Prostate gland (tissue), 2 donors: Measurements from ENCODE around the gene BRD1. TPM values are rescaled to one million over a fixed set of nuclear protein-coding genes. Genes with fewer than 3 reads are reported as not detected.

Experiments
- DNase-seq: peaks from one replicate; pipeline ENCODE4 v3.0.0-alpha.2; 2019; ENCODE audit warnings: low spot score
- H3K27ac ChIP-seq, 2 donors: fragments of 200-600 bp; sonication (generic); 2 replicates each; pipeline ENCODE4 v1.5.1; 2017 to 2019
- H3K27me3 ChIP-seq: fragments of 200-600 bp; sonication (generic); replicated peaks from 2 replicates; pipeline ENCODE4 v1.5.1; 2019; ENCODE audit not compliant: insufficient read depth
- H3K36me3 ChIP-seq, 2 donors: fragments of 200-600 bp; sonication (generic); 1 replicate in 1 of 2; 2 replicates in 1 of 2; pipeline versions ENCODE4 v1.5.1 to v1.8.1; 2017 to 2019
- H3K4me1 ChIP-seq: fragments of 200-600 bp; sonication (generic); replicated peaks from 2 replicates; pipeline ENCODE4 v1.5.1; 2019
- H3K4me3 ChIP-seq, 2 donors: fragments of 200-600 bp; sonication (generic); 2 replicates each; pipeline ENCODE4 v1.5.1; 2017 to 2019
- H3K9me3 ChIP-seq: fragments of 200-600 bp; sonication (generic); 2 replicates; pipeline ENCODE4 v1.5.1; 2017
- POLR2A ChIP-seq: fragments of 450-650 bp; IDR thresholded peaks from one replicate; pipeline ENCODE4 v1.6.1; 2016; ENCODE audit warnings: antibody characterized with exemption, mild to moderate bottlenecking
- POLR2AphosphoS5 ChIP-seq: sonication (generic); formaldehyde crosslinking; IDR thresholded peaks from one replicate; pipeline ENCODE4 v1.6.1; 2017; ENCODE audit warnings: antibody characterized with exemption
- WGBS: methylation state at CpG from one replicate; pipeline ENCODE4 v1.1.5; 2018; 5-methylcytosine and 5-hydroxymethylcytosine counted together
- intact Hi-C: fragments of 100-400 bp; cut with DNase I; formaldehyde crosslinking; loops from one replicate; pipeline ENCODE4 v1.14.2; 2022
- total RNA-seq, 2 donors: library from RNA; depleted of rRNA; stranded (reverse); fragments of >200 nt; gene quantifications; one replicate each; pipeline ENCODE4 v1.1.0, GENCODE V29; 2016
- TF ChIP-seq, protein P1 (sequence below), 4 experiments: fragments of 200-600 bp in 2 of 4; fragments of 450-650 bp in 2 of 4; sonication (generic) in 2 of 4; IDR thresholded peaks; 1 replicate in 3 of 4; 2 replicates in 1 of 4; pipeline ENCODE4 v1.5.1; 2016 to 2019; ENCODE audit warnings: antibody characterized with exemption in 4 of 4, mild to moderate bottlenecking in 2 of 4, moderate library complexity in 2 of 4

Gene BRD1
- total RNA-seq, 2 donors from 2014 or later = 40.3 to 74.2 TPM

DNA sequence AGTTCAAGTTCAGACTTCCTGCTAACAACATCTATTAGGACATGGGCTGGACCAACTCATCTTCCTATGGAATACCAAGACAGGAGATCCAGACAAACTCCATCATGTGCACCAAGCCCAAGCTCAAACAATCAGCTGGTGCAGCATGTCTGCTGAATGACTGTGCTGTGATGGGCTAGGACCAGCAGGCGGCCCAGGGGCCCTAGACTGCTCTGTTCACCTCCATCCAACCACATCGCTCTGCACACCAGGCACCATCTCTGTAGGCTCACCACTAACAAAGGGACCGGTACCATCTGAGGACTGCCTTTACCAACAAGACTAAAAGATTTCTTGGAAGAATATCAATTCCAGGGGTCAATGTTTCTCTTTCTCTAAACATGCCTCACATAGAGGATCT, 10.3 kb downstream of the BRD1 start:
- peaks cover 0 to 9% of the 10 kb centered on the region in 2 donors for H3K36me3 ChIP-seq
- TF ChIP-seq, protein P1, sequence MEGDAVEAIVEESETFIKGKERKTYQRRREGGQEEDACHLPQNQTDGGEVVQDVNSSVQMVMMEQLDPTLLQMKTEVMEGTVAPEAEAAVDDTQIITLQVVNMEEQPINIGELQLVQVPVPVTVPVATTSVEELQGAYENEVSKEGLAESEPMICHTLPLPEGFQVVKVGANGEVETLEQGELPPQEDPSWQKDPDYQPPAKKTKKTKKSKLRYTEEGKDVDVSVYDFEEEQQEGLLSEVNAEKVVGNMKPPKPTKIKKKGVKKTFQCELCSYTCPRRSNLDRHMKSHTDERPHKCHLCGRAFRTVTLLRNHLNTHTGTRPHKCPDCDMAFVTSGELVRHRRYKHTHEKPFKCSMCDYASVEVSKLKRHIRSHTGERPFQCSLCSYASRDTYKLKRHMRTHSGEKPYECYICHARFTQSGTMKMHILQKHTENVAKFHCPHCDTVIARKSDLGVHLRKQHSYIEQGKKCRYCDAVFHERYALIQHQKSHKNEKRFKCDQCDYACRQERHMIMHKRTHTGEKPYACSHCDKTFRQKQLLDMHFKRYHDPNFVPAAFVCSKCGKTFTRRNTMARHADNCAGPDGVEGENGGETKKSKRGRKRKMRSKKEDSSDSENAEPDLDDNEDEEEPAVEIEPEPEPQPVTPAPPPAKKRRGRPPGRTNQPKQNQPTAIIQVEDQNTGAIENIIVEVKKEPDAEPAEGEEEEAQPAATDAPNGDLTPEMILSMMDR (IDR thresholded peaks at IDR 0.05) = no peak
- TF ChIP-seq POLR2A = no peak
- TF ChIP-seq POLR2AphosphoS5 = no peak
- no peaks in the 10 kb centered on the region for H3K9me3 ChIP-seq
- H3K27me3 ChIP-seq = no peaks in the 10 kb centered on the region
- no peak for DNase-seq
- 80% methylated on average over 3 of the region's 3 CpGs for WGBS
- no peaks in the 10 kb centered on the region for H3K4me1 ChIP-seq
- intact Hi-C loops = no loop called here
- no peak overlapping the region for H3K4me3 ChIP-seq
- no peak overlapping the region for H3K27ac ChIP-seq

DNA sequence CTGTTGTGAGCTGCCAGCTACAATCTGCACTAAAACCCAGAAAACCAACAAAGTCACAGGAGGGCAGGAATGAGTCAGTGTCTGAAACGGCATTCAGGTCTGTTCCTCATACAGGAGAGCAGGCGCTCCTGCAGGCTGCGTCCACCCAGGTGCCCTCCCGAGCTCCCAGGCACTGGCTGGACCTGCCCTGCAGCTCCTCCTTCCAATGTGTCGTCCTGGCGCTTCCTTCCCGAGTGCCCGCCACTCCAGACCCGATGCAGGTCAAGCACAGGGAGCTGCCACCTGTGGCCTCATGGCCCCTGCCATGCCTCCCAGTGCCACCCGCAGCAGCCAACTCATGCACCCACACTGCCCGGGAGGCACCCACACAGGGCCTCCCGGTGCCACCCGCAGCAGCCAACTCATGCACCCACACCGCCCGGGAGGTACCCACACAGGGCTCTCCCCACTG, 12.0 kb downstream of the BRD1 start:
- H3K4me1 ChIP-seq = no peaks in the 10 kb centered on the region

DNA sequence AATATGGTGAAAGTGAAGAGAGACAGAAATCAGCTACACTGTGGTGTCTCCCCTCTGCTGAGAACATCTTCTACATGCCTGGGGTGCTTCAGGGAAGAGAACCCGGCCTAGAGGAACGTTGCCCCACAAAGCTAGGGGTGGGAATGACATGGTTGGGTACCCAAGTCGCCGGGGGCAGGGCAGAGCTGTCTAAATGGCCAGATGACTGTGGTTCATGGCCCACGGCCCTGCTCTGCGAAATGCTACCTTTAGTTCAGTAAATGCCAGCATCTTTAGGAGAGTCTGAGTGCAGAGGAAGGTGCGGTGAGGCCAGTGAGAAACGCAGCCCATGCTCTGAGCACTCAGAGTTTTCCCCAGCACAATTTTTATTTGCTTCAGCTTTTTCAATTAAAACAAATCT, 12.8 kb downstream of the BRD1 start:
- intact Hi-C loops = no loop called here
- 83% methylated on average over 8 of the region's 8 CpGs for WGBS
- TF ChIP-seq POLR2A = no peak
- TF ChIP-seq, protein P1 (IDR thresholded peaks at IDR 0.05) = no peak
- no peak for TF ChIP-seq POLR2AphosphoS5
- peaks cover 0 to under 1% of the 10 kb centered on the region in 2 donors for H3K36me3 ChIP-seq
- no peak for DNase-seq
- no peak overlapping the region for H3K4me3 ChIP-seq
- no peaks in the 10 kb centered on the region for H3K9me3 ChIP-seq
- H3K4me1 ChIP-seq = no peaks in the 10 kb centered on the region
- no peaks in the 10 kb centered on the region for H3K27me3 ChIP-seq
- H3K27ac ChIP-seq = no peak overlapping the region

More for the DNA sequence above, 12.0 kb downstream of the BRD1 start:
- Histone ChIP-seq H3K9me3 (no peaks in the 10 kb centered on the region), H3K36me3 (peaks cover 0 to 9% of the 10 kb centered on the region in 2 donors), H3K27me3 (no peaks in the 10 kb centered on the region), H3K27ac (no peak overlapping the region), H3K4me3 (no peak overlapping the region)
- 70% methylated on average over 15 of the region's 15 CpGs for WGBS
- no peak for DNase-seq
- TF ChIP-seq POLR2A (no peak), POLR2AphosphoS5 (no peak)
- intact Hi-C loops = no loop called here

DNA sequence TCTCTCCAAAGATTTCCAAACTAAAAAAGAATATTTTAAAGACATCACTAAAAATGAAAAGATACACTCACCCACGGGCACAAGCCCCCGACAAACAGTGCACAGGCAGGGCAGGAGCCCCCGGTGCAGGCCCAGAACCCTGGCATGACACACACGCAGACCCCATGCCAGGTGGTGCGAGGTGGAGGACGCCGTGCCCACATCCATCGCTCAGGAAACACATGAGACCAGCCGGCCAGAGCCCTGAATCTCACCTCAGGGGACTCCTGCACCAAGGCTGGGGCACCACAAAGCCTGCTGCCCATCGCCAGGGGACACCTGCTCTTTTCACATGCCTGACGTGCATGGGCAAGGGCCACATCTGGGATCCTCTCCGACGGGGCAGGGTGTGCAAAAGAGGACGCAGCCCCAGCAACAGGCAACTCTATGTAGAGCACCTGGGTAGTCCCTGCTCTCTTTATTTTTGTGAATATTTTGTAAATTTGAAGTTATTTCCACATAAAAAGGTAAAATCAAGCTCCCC, 13.4 kb downstream of the BRD1 start:
- H3K9me3 ChIP-seq = no peaks in the 10 kb centered on the region
- 88% methylated on average over 12 of the region's 14 CpGs for WGBS
- H3K4me1 ChIP-seq = no peaks in the 10 kb centered on the region
- TF ChIP-seq, protein P1 (IDR thresholded peaks at IDR 0.05) = no peak
- TF ChIP-seq POLR2A = no peak
- TF ChIP-seq POLR2AphosphoS5 = no peak
- H3K27ac ChIP-seq = no peak overlapping the region
- no peak for DNase-seq
- no peak overlapping the region for H3K4me3 ChIP-seq
- no peaks in the 10 kb centered on the region for H3K27me3 ChIP-seq
- intact Hi-C loops = no loop called here
- no peaks in the 10 kb centered on the region for H3K36me3 ChIP-seq

DNA sequence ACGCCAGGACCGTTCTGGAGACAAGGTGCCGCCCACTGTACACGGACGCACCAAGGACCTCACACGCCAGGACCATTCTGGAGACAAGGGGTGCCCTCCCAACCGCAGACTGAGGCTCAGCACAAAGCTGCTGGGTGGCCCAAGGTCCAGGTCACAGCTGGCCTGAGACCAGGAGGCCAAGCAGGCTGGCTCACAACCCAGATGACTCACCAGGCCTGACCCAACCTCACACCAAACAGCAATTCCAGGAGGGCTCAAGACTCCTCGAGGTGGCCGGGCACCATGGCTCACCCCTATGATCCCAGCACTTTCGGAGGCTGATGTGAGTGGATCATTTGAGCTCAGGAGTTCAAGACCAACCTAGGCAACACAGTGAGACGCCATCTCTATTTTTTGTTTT, 14.8 kb downstream of the BRD1 start:
- TF ChIP-seq, protein P1 (IDR thresholded peaks at IDR 0.05) = no peak
- TF ChIP-seq POLR2A = no peak
- no peak for TF ChIP-seq POLR2AphosphoS5
- Histone ChIP-seq H3K36me3 (no peaks in the 10 kb centered on the region), H3K27ac (no peak overlapping the region), H3K4me1 (no peaks in the 10 kb centered on the region), H3K9me3 (no peaks in the 10 kb centered on the region), H3K27me3 (no peaks in the 10 kb centered on the region), H3K4me3 (no peak overlapping the region)
- intact Hi-C loops = no loop called here
- 93% methylated on average over 11 of the region's 11 CpGs for WGBS
- DNase-seq = no peak
